Measurements from ENCODE around the gene REL.

Gene REL

GRCh38 chr2:60881047-60881932, at the start of gene REL:
Gene REL, plus strand, starts transcription at chr2:60881574. Its CDS starts 267 bp downstream, at chr2:60881841.
- peak within 1 kb of the TSS; percentile 83 for H3K4me3 ChIP-seq (ENCODE audit: low read depth, low read length)
- no peak for TF ChIP-seq CTCF (IDR thresholded peaks at IDR 0.05; ENCODE audit: borderline replicate concordance, insufficient read depth, low read depth, low read length)

GRCh38 chr2:60831921-60832320, 49.5 kb upstream of the REL start:
- no peak for TF ChIP-seq CTCF (IDR thresholded peaks at IDR 0.05; ENCODE audit: borderline replicate concordance, insufficient read depth, low read depth, low read length)
- H3K4me3 ChIP-seq (ENCODE audit: low read depth, low read length) = no peak overlapping the region

GRCh38 chr2:60832621-60833020, 48.8 kb upstream of the REL start:
- no peak for TF ChIP-seq CTCF (IDR thresholded peaks at IDR 0.05; ENCODE audit: borderline replicate concordance, insufficient read depth, low read depth, low read length)
- H3K4me3 ChIP-seq (ENCODE audit: low read depth, low read length) = no peak overlapping the region

- TF ChIP-seq CTCF (IDR thresholded peaks at IDR 0.05; ENCODE audit: borderline replicate concordance, insufficient read depth, low read depth, low read length) = no peak
- H3K4me3 ChIP-seq (ENCODE audit: low read depth, low read length) = no peak overlapping the region
Measured at GRCh38 chr2:60834270-60834717, 47.1 kb upstream of the REL start.

GRCh38 chr2:60836491-60836890, 44.9 kb upstream of the REL start:
- H3K4me3 ChIP-seq (ENCODE audit: low read depth, low read length) = no peak overlapping the region
- no peak for TF ChIP-seq CTCF (IDR thresholded peaks at IDR 0.05; ENCODE audit: borderline replicate concordance, insufficient read depth, low read depth, low read length)

- TF ChIP-seq CTCF (IDR thresholded peaks at IDR 0.05; ENCODE audit: borderline replicate concordance, insufficient read depth, low read depth, low read length) = no peak
- no peak overlapping the region for H3K4me3 ChIP-seq (ENCODE audit: low read depth, low read length)
Measured at GRCh38 chr2:60837123-60837522, 44.3 kb upstream of the REL start.

- no peak overlapping the region for H3K4me3 ChIP-seq (ENCODE audit: low read depth, low read length)
- TF ChIP-seq CTCF (IDR thresholded peaks at IDR 0.05; ENCODE audit: borderline replicate concordance, insufficient read depth, low read depth, low read length) = no peak
Measured at GRCh38 chr2:60838481-60838880, 42.9 kb upstream of the REL start.
